H1 (cell line): ENCODE measurements around the gene METTL8. TPM values are rescaled to one million over a fixed set of nuclear protein-coding genes. Genes with fewer than 3 reads are reported as not detected.

Experiments used
- CTCF ChIA-PET: fragments of 300-600 bp; sonication (Branson Sonifier 250); formaldehyde crosslinking; loops from one replicate; lab custom pipeline; 2021; ENCODE audit not compliant: partially characterized antibody; lab: Charles Lee
- POLR2A ChIA-PET: fragments of 300-600 bp; sonication (Branson Sonifier 250); formaldehyde crosslinking; loops from one replicate; lab custom pipeline; 2021; ENCODE audit warnings: inconsistent platforms; ENCODE audit not compliant: partially characterized antibody; lab: Charles Lee
- DNase-seq, 2 experiments: peaks; one replicate each; pipeline versions ENCODE4 v3.0.0 to v3.0.0-alpha.2; 2010 to 2022; ENCODE audit warnings: low spot score in 2 of 2, low read depth in 1 of 2, mixed read lengths in 1 of 2
- FAIRE-seq: peaks from 2 replicates; lab custom pipeline; 2011; peaks lifted over from hg19 to GRCh38; lab: Jason Lieb, UNC
- H2AFZ ChIP-seq: 2 replicates; pipeline ENCODE4 v1.8.1; 2012; ENCODE audit warnings: low read length, inconsistent platforms
- H2AK5ac ChIP-seq: 2 replicates; pipeline ENCODE4 v1.6.1; 2013; ENCODE audit warnings: low read depth, low read length
- H2BK120ac ChIP-seq: replicated peaks from 2 replicates; pipeline ENCODE3; 2013; ENCODE audit warnings: low read depth, low read length, inconsistent platforms
- H2BK12ac ChIP-seq: 2 replicates; pipeline ENCODE4 v1.6.1; 2013; ENCODE audit warnings: low read depth, low read length
- H2BK15ac ChIP-seq: 2 replicates; pipeline ENCODE4 v1.6.1; 2013; ENCODE audit warnings: low read length
- H2BK20ac ChIP-seq: 2 replicates; pipeline ENCODE4 v1.6.1; 2013; ENCODE audit warnings: low read length
- H2BK5ac ChIP-seq: 2 replicates; pipeline ENCODE4 v1.6.1; 2013; ENCODE audit warnings: low read depth, low read length
- H3K14ac ChIP-seq: 2 replicates; pipeline ENCODE4 v1.6.1; 2013; ENCODE audit warnings: inconsistent platforms; ENCODE audit not compliant: insufficient read length
- H3K18ac ChIP-seq: 2 replicates; pipeline ENCODE4 v1.6.1; 2013; ENCODE audit warnings: low read length; ENCODE audit errors: extremely low read depth
- H3K23ac ChIP-seq: 2 replicates; pipeline ENCODE4 v1.6.1; 2013; ENCODE audit warnings: inconsistent platforms; ENCODE audit not compliant: insufficient read length
- H3K23me2 ChIP-seq: 2 replicates; pipeline ENCODE4 v1.6.1; 2013; ENCODE audit warnings: low read depth, low read length
- H3K27ac ChIP-seq: 2 replicates; pipeline ENCODE4 v1.6.1; 2011; ENCODE audit warnings: low read depth, low read length, inconsistent platforms
- H3K27me3 ChIP-seq, 4 experiments: replicated peaks in 1 of 4; 1 replicate in 1 of 4; 2 replicates in 3 of 4; pipeline versions ENCODE4 v1.6.1 to v1.8.1; 2011 to 2013; ENCODE audit warnings: low read length in 3 of 4, mild to moderate bottlenecking in 3 of 4, inconsistent platforms in 2 of 4, mixed read lengths in 2 of 4, moderate library complexity in 1 of 4; ENCODE audit not compliant: control insufficient read depth in 3 of 4, insufficient read depth in 3 of 4; ENCODE audit errors: extremely low read depth in 1 of 4
- H3K36me3 ChIP-seq, 4 experiments: 2 replicates each; pipeline versions ENCODE4 v1.6.1 to v1.8.1; 2011 to 2013; ENCODE audit warnings: mild to moderate bottlenecking in 4 of 4, low read length in 3 of 4, moderate library complexity in 2 of 4, control low read depth in 1 of 4, inconsistent platforms in 1 of 4; ENCODE audit not compliant: insufficient read depth in 4 of 4, control insufficient read depth in 2 of 4
- H3K4ac ChIP-seq: replicated peaks from 2 replicates; pipeline ENCODE3; 2013; ENCODE audit warnings: low read length, low read depth, mixed read lengths, inconsistent platforms; ENCODE audit not compliant: insufficient read length
- H3K4me1 ChIP-seq, 4 experiments: replicated peaks in 1 of 4; 1 replicate in 1 of 4; 2 replicates in 3 of 4; pipeline versions ENCODE4 v1.6.1 to v1.8.1; 2011 to 2013; ENCODE audit warnings: low read length in 3 of 4, inconsistent platforms in 2 of 4, mixed read lengths in 1 of 4; ENCODE audit not compliant: insufficient read depth in 4 of 4, control insufficient read depth in 3 of 4
- H3K4me2 ChIP-seq, 2 experiments: 2 replicates each; pipeline versions ENCODE4 v1.6.1 to v1.8.1; 2011 to 2013; ENCODE audit warnings: low read depth in 2 of 2, low read length in 2 of 2, control low read depth in 1 of 2, inconsistent platforms in 1 of 2, mild to moderate bottlenecking in 1 of 2; ENCODE audit not compliant: insufficient read depth in 1 of 2
- H3K4me3 ChIP-seq, 4 experiments: fragments of 200-600, 300-600 bp in 1 of 4; sonication (generic), shearing (Covaris generic), sonication (Bioruptor Twin) in 1 of 4; 2 replicates each; pipeline versions ENCODE4 v1.5.1 to v1.8.1; 2011 to 2016; ENCODE audit warnings: low read length in 4 of 4, low read depth in 3 of 4, control low read depth in 2 of 4, inconsistent platforms in 2 of 4, mild to moderate bottlenecking in 2 of 4, mixed read lengths in 1 of 4, moderate library complexity in 1 of 4; ENCODE audit not compliant: insufficient read depth in 2 of 4; ENCODE audit errors: extremely low read depth in 1 of 4
- H3K56ac ChIP-seq: replicated peaks from 2 replicates; pipeline ENCODE3; 2013; ENCODE audit warnings: low read depth, mild to moderate bottlenecking, mixed read lengths, low read length, inconsistent platforms; ENCODE audit not compliant: insufficient read length
- H3K79me1 ChIP-seq: 2 replicates; pipeline ENCODE4 v1.6.1; 2013; ENCODE audit warnings: low read depth, low read length, control low read depth
- H3K79me2 ChIP-seq, 2 experiments: 2 replicates each; pipeline versions ENCODE4 v1.6.1 to v1.8.1; 2012 to 2013; ENCODE audit warnings: low read length in 2 of 2, mild to moderate bottlenecking in 2 of 2, inconsistent platforms in 1 of 2; ENCODE audit not compliant: insufficient read depth in 2 of 2, control insufficient read depth in 1 of 2
- H3K9ac ChIP-seq, 4 experiments: replicated peaks in 1 of 4; 1 replicate in 1 of 4; 2 replicates in 3 of 4; pipeline versions ENCODE4 v1.6.1 to v1.8.1; 2011 to 2013; ENCODE audit warnings: low read depth in 3 of 4, low read length in 3 of 4, control low read depth in 2 of 4, mild to moderate bottlenecking in 2 of 4, moderate library complexity in 2 of 4, inconsistent platforms in 1 of 4; ENCODE audit errors: extremely low read depth in 1 of 4
- H3K9me3 ChIP-seq, 2 experiments: 2 replicates each; pipeline versions ENCODE4 v1.6.1 to v1.8.1; 2012 to 2013; ENCODE audit warnings: mild to moderate bottlenecking in 2 of 2, moderate library complexity in 2 of 2, control low read depth in 1 of 2, inconsistent platforms in 1 of 2, low read depth in 1 of 2, low read length in 1 of 2, mixed read lengths in 1 of 2; ENCODE audit not compliant: insufficient read depth in 2 of 2
- H4K20me1 ChIP-seq, 2 experiments: replicated peaks in 1 of 2; 2 replicates each; pipeline versions ENCODE3 to v1.8.1; 2011 to 2013; ENCODE audit warnings: inconsistent platforms in 2 of 2, low read length in 2 of 2, mild to moderate bottlenecking in 1 of 2; ENCODE audit not compliant: insufficient read depth in 2 of 2, control insufficient read depth in 1 of 2
- H4K5ac ChIP-seq: 2 replicates; pipeline ENCODE4 v1.6.1; 2013; ENCODE audit warnings: low read length, low read depth, mixed read lengths, inconsistent platforms; ENCODE audit not compliant: insufficient read length
- H4K8ac ChIP-seq: 2 replicates; pipeline ENCODE4 v1.8.0; 2013; ENCODE audit warnings: mild to moderate bottlenecking, moderate library complexity, low read length, inconsistent platforms; ENCODE audit not compliant: insufficient read depth; ENCODE audit errors: extremely low read depth
- H4K91ac ChIP-seq: replicated peaks from 2 replicates; pipeline ENCODE3; 2013; ENCODE audit warnings: low read length, mixed read lengths, inconsistent platforms; ENCODE audit not compliant: insufficient read length
- HDAC2 ChIP-seq, 2 experiments: fragments of 300-600 bp in 1 of 2; sonication (generic) in 1 of 2; IDR thresholded peaks; 2 replicates each; pipeline ENCODE4 v1.6.1; 2011 to 2012; ENCODE audit warnings: low read depth in 2 of 2, low read length in 2 of 2, mild to moderate bottlenecking in 2 of 2, moderate library complexity in 2 of 2, borderline replicate concordance in 1 of 2, inconsistent platforms in 1 of 2
- JUN ChIP-seq: IDR thresholded peaks from 2 replicates; pipeline ENCODE4 v1.6.1; 2011; ENCODE audit warnings: low read depth, mild to moderate bottlenecking, improper control_type of control experiment, low read length
- NANOG ChIP-seq: IDR thresholded peaks from 2 replicates; pipeline ENCODE4 v1.6.1; 2011; ENCODE audit warnings: low read length, low read depth, mild to moderate bottlenecking, inconsistent platforms; ENCODE audit not compliant: insufficient read depth, poor library complexity, severe bottlenecking
- WGBS, 2 experiments: shearing (Covaris generic) in 1 of 2; methylation state at CpG; one replicate each; pipeline versions ENCODE4 v1.1.6 to v1.1.7; 2013 to 2015; ENCODE audit warnings: low lambda C conversion rate in 2 of 2, mixed read lengths in 2 of 2, inconsistent platforms in 1 of 2, low coverage in 1 of 2, missing lambda C conversion rate in 1 of 2; ENCODE audit not compliant: insufficient replicate concordance in 2 of 2, insufficient coverage in 1 of 2, insufficient read length in 1 of 2; ENCODE audit errors: extremely low coverage in 1 of 2, missing lambda C conversion rate in 1 of 2; 5-methylcytosine and 5-hydroxymethylcytosine counted together
- polyA plus RNA-seq, 7 experiments: library from polyadenylated mRNA; depleted of rRNA in 3 of 7; stranded (reverse) in 5 of 7; unstranded in 2 of 7; fragments of >200 nt in 5 of 7; fragments of 200-250 nt in 2 of 7; gene quantifications; 1 replicate in 5 of 7; 2 replicates in 1 of 7; 4 replicates in 1 of 7; pipeline versions ENCODE4 v1.2.1 to v1.2.3, GENCODE V29; 2011 to 2013; ENCODE audit warnings: missing spikeins in 2 of 7, mixed read lengths in 2 of 7
- total RNA-seq: library from RNA; stranded (reverse); fragmentation: NEBNext Ultra II Directional; extraction: Animal tissue kit (Norgen Biotek cat#: 25700); gene quantifications from 2 replicates; pipeline ENCODE4 v1.2.1, GENCODE V29; 2021
- TF ChIP-seq, protein P1 (sequence below), 3 experiments: IDR thresholded peaks; 1 replicate in 2 of 3; 2 replicates in 1 of 3; pipeline versions ENCODE4 v1.5.1 to v1.6.1; 2011; ENCODE audit warnings: low read length in 3 of 3, mild to moderate bottlenecking in 3 of 3, inconsistent platforms in 2 of 3, low read depth in 1 of 3, moderate library complexity in 1 of 3; ENCODE audit not compliant: insufficient read depth in 1 of 3; ENCODE audit errors: control extremely low read depth in 1 of 3

Gene METTL8
- total and polyA plus RNA-seq, 2 of the 8 experiments (the other 6 are each of a cell fraction or from before 2014, with no cell fraction given), result 17.6 to 79.7 TPM

DNA sequence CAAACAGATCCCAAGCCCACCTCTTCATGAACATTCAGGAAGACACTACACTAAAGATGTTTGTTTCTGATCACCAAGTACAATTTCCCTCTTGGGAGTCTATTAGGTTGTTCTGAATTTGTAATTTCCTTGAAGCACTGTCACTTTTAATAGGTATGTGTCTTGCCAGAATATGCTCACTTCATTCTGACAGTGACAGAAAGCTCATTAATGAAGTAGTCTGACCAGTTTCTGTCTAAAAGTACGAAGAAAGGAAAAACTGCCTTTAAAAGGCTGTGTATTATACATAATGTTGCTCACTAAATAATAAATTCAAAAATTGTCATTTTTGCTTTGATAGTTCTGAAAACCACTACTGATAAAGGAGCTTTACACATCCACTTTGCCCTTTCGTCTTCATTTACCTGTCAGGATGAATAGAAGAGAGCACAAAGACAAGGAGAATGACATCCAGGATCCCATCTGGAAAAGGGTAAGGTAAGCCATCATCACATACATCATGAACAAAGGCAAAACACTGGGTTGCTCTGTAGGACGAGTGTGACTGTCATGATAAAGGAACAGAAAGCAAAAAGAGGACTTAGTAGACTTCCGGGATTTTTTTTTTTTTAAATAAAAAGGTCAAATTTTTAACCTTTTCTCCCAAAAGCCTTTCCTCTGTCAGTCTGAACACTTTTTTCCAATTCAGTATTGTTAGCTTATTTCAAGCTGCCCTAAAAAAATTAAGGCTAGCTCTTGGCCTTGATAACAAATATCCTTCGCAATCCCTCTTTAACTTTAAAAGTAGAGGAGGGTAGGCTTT, 103.4 kb downstream of the METTL8 start:
- no peak overlapping the region for H2BK20ac ChIP-seq
- no peak overlapping the region for H4K5ac ChIP-seq
- no peak overlapping the region for H3K56ac ChIP-seq
- TF ChIP-seq NANOG, result no peak
- TF ChIP-seq HDAC2 (IDR thresholded peaks at IDR 0.05; ENCODE audit: borderline replicate concordance in 1 of 2, low read depth in 2 of 2, low read length in 2 of 2), result no peak
- no peak for TF ChIP-seq JUN
- TF ChIP-seq, protein P1, sequence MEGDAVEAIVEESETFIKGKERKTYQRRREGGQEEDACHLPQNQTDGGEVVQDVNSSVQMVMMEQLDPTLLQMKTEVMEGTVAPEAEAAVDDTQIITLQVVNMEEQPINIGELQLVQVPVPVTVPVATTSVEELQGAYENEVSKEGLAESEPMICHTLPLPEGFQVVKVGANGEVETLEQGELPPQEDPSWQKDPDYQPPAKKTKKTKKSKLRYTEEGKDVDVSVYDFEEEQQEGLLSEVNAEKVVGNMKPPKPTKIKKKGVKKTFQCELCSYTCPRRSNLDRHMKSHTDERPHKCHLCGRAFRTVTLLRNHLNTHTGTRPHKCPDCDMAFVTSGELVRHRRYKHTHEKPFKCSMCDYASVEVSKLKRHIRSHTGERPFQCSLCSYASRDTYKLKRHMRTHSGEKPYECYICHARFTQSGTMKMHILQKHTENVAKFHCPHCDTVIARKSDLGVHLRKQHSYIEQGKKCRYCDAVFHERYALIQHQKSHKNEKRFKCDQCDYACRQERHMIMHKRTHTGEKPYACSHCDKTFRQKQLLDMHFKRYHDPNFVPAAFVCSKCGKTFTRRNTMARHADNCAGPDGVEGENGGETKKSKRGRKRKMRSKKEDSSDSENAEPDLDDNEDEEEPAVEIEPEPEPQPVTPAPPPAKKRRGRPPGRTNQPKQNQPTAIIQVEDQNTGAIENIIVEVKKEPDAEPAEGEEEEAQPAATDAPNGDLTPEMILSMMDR (IDR thresholded peaks at IDR 0.05; ENCODE audit: control extremely low read depth in 1 of 3, insufficient read depth in 1 of 3, low read depth in 1 of 3, low read length in 3 of 3), result no peak
- peaks cover 0 to 3% of the 10 kb centered on the region in 2 experiments; a peak in 1 of 4 replicates for H3K79me2 ChIP-seq
- H3K4me2 ChIP-seq, result no peak overlapping the region
- 88% methylated on average over 5 of the region's 5 CpGs; no CpG with 5 or more reads in 1 of the 2 experiments for WGBS, 2 experiments
- DNase-seq (no peak), FAIRE-seq (no peak)
- H4K8ac ChIP-seq, result no peak overlapping the region
- no peak overlapping the region for H3K4me3 ChIP-seq
- H3K9me3 ChIP-seq, result no peaks in the 10 kb centered on the region
- H3K27ac ChIP-seq, result no peak overlapping the region
- no peak overlapping the region for H2AFZ ChIP-seq
- no peak overlapping the region for H3K23ac ChIP-seq
- no peaks in the 10 kb centered on the region for H3K27me3 ChIP-seq
- H3K9ac ChIP-seq, result no peak overlapping the region
- H4K20me1 ChIP-seq, result no peaks in the 10 kb centered on the region
- ChIA-PET CTCF (interaction anchor here (0.6 to 1.4 kb wide), 3 partner anchors 9 to 460 kb away, joined by 3 to 7 read pairs (median 3); no protein-coding TSS in a partner anchor), POLR2A (interaction anchor here (1.2 to 1.3 kb wide), 2 partner anchors 13 to 14 kb away, joined by 3 to 5 read pairs; no protein-coding TSS in a partner anchor)
- H2BK120ac ChIP-seq, result no peak overlapping the region
- no peaks in the 10 kb centered on the region for H3K79me1 ChIP-seq
- no peak overlapping the region for H3K18ac ChIP-seq
- H2BK15ac ChIP-seq, result no peak overlapping the region
- H2BK5ac ChIP-seq, result no peak overlapping the region
- H3K4me1 ChIP-seq, result peaks cover 2 to 8% (median 6%) of the 10 kb centered on the region in 4 experiments; a peak in 5 of 7 replicates
- H3K4ac ChIP-seq, result no peak overlapping the region
- H3K14ac ChIP-seq, result no peak overlapping the region
- H4K91ac ChIP-seq, result no peak overlapping the region
- H3K23me2 ChIP-seq, result no peaks in the 10 kb centered on the region
- no peak overlapping the region for H2BK12ac ChIP-seq
- no peak overlapping the region for H2AK5ac ChIP-seq
- peaks cover 0 to 2% (median 0%) of the 10 kb centered on the region in 4 experiments; a peak in 2 of 8 replicates for H3K36me3 ChIP-seq
